Ureter (tissue), 1 donor: ENCODE data around the gene FUT1. TPM values are rescaled to one million over a fixed set of nuclear protein-coding genes. Genes with fewer than 3 reads are reported as not detected.
"Not testable (repeated sequence)": the region's sequence is repeated elsewhere in the genome, so short reads cannot be mapped to it uniquely, and the experiment has no call there.

ENCODE experiments used
- DNase-seq: peaks from one replicate; pipeline ENCODE4 v3.0.0-alpha.2; 2020; ENCODE audit warnings: low spot score
- total RNA-seq: library from RNA; stranded (reverse); gene quantifications from one replicate; pipeline ENCODE4 v1.2.4, GENCODE V29; 2023
- donor health status: DM: yes; HTN: yes; CAD: no.

FUT1 gene
- total RNA-seq, 1 donor from 2014 or later: 5.0 TPM

GRCh38 chr19:48718106-48718505 lies 34.3 kb downstream of the FUT1 start:
- not testable (repeated sequence) for DNase-seq

DNA sequence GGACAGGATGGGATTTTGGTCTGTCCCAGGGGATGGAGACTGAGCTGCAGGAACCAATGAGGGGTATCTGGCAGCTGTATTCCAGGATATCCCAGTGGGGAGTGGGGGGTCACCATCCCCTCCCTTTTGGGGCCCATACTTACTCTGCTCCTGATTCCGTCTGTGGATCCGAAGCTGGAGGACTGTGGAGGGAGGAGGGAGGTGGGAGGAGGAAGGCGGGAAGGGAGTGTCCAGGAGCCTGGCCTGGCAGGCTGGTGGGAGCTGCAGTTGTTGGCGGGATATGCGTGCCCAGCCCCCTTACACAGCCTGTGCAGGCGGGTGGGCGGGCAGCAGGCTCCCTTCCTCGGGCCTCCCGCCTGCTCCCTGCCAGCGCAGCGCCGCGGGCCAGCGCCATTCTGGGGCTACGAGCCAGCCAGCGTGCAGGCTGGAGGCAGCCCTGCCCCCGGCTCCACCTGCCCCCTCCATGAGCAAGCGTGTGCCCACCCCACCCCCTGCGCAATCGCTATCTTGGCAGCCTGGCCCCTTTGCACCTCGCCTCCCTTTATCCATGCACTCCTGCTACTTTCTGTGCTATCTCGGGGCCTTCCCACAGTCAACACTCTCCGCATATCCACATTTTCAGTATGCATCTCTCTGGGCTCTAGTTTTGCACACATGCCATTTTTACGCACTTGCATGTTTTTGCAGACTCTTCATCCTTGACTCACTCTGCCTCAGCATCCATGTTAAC lies 35.7 kb downstream of the FUT1 start:
- no peak for DNase-seq

DNA sequence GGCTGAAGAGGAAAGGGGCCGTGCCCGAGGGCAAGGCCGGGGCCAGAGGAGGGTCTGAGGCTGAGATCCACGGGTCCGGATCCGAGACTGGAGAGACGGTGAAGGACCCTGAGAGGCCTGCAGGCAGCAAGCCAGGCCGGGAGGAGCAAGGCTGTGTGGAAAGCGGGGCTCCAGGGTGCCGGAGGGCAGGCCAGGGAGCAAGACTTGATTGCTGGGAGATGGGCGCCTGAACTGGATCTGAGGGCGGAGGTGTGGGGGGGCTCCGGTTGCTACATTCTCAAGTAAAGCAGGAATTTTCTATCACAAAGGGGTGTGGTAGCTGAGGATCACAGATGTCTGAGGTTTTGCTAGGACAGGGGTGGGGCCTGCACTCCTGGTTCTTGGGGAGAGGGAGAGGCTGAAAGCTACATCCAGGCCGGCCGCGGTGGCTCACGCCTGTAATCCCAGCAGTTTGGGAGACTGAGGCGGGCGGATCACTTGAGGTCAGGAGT lies 36.7 kb downstream of the FUT1 start:
- no peak for DNase-seq

- no peak for DNase-seq
Observed at GRCh38 chr19:48714759-48715675, 37.4 kb downstream of the FUT1 start.

- DNase-seq: peak; percentile 99
Observed at GRCh38 chr19:48713864-48714755, 38.3 kb downstream of the FUT1 start.

DNA sequence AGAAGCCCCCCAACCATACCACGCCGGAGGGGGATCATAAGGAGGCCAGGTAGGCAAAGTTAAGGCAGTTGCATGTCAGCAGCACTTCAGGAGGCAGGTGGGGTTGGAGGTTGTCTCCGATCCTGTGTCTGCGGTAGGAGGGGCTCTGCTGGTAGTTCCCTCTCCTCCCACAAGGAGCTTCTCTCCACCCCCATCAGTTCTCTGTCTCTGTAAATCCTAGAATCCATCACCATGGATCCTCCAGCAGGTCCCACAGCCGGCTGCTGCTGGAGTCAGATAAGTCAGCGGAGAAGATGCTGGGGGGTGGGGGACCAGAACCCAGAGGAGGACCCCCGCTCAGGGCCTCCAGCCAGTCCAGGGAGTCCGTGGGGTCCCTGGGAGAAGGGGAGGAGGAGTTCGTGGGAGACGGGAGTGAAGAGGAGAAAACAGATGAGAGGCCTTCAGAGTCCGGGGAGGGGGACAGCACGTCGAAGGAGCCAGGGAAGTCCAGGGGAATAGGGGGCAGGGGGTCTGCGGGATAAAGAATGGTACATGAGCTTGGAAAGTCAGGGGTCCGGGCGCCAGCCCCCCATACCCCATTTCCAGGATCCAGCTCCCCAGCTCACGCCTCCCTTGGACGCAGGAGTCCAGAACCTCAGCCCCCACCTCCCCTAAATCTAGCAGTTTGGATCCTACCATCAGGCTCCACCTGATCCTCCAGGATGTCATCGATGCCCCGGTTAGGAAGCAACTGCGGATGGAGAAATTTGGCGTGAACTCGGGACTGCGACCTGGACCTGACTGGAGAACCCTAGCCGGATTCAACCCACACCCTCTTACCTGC lies 39.2 kb downstream of the FUT1 start:
- no peak for DNase-seq

GRCh38 chr19:48711106-48711662 lies 41.3 kb downstream of the FUT1 start:
- DNase-seq: no peak

DNA sequence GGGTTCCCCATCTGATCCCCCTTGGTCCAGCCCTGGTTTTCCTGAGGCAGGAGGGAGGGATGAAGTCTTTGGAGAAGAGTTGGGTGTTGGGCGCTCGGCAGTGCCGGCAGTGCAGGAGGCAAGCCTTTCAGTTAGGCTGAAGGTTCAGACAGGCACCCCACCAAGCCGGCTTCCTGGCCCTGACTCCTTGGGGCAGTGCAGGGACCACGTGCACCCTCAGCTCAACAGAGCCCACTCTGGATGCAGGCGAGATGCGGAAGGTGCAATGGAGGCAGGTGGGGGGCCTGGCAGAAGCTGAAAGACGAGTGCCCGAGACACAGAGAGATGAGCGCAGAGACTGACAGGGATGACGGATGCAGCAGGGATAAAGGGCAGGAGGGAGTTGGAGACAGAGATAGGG lies 44.0 kb downstream of the FUT1 start:
- DNase-seq: no peak

GRCh38 chr19:48705431-48705830 lies 47.0 kb downstream of the FUT1 start:
- no peak for DNase-seq

DNA sequence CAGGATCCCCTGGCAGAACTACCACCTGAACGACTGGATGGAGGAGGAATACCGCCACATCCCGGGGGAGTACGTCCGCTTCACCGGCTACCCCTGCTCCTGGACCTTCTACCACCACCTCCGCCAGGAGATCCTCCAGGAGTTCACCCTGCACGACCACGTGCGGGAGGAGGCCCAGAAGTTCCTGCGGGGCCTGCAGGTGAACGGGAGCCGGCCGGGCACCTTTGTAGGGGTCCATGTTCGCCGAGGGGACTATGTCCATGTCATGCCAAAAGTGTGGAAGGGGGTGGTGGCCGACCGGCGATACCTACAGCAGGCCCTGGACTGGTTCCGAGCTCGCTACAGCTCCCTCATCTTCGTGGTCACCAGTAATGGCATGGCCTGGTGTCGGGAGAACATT lies 49.1 kb downstream of the FUT1 start:
- no peak for DNase-seq

DNA sequence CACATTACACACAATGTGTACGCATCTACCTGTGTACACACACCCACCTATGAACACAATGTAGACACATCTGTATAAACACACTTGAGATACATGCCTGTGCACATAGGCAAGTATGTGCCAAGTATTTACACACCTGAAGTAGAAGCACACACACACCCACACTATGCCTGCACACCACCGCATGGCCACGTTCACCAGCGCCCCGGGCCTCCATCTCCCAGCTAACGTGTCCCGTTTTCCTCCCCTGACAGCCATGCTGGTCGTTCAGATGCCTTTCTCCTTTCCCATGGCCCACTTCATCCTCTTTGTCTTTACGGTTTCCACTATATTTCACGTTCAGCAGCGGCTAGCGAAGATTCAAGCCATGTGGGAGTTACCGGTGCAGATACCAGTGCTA lies 49.7 kb downstream of the FUT1 start:
- no peak for DNase-seq

- peak; percentile 84 for DNase-seq
Observed at GRCh38 chr19:48698046-48698445, 54.4 kb downstream of the FUT1 start.

Other genes starting within 250 kb of the FUT1 start
- gene LMTK3, start 240.8 kb downstream of the FUT1 start, total RNA-seq: 5.1 TPM
- 1.6 TPM for gene SULT2B1, start 200.5 kb downstream of the FUT1 start, total RNA-seq
- gene SPACA4, start 145.9 kb downstream of the FUT1 start, total RNA-seq: not detected
- 12.7 TPM for gene FAM83E, start 137.6 kb downstream of the FUT1 start, total RNA-seq
- gene RPL18, start 133.5 kb downstream of the FUT1 start, total RNA-seq: 1,575 TPM
- gene SPHK2, start 133.1 kb downstream of the FUT1 start, total RNA-seq: 27.6 TPM
- gene DBP, start 115.3 kb downstream of the FUT1 start, total RNA-seq: 12.7 TPM
- 9.6 TPM for gene CA11, start 106.5 kb downstream of the FUT1 start, total RNA-seq
- gene NTN5, start 79.6 kb downstream of the FUT1 start, total RNA-seq: 1.0 TPM
- 35.4 TPM for gene FUT2, start 56.7 kb downstream of the FUT1 start, total RNA-seq
- 2.2 TPM for gene MAMSTR, start 32.9 kb downstream of the FUT1 start, total RNA-seq
- 21.2 TPM for gene RASIP1, start 12.0 kb downstream of the FUT1 start, total RNA-seq
- gene IZUMO1, start 5.7 kb downstream of the FUT1 start, total RNA-seq: 0.91 TPM
- not detected for gene FGF21, start 2.9 kb upstream of the FUT1 start, total RNA-seq
- gene BCAT2, start 58.4 kb upstream of the FUT1 start, total RNA-seq: 170 TPM
- 24.4 TPM for gene HSD17B14, start 83.8 kb upstream of the FUT1 start, total RNA-seq
- gene PLEKHA4, start 116.0 kb upstream of the FUT1 start, total RNA-seq: 23.0 TPM
- gene PPP1R15A, start 119.8 kb upstream of the FUT1 start, total RNA-seq: 56.2 TPM
- gene TULP2, start 146.1 kb upstream of the FUT1 start, total RNA-seq: not detected
- 232 TPM for gene NUCB1, start 147.7 kb upstream of the FUT1 start, total RNA-seq
- gene DHDH, start 181.1 kb upstream of the FUT1 start, total RNA-seq: not detected
- gene BAX, start 202.2 kb upstream of the FUT1 start, total RNA-seq: 79.9 TPM
- gene FTL, start 212.7 kb upstream of the FUT1 start, total RNA-seq: 1,526 TPM
- 73.8 TPM for gene GYS1, start 240.7 kb upstream of the FUT1 start, total RNA-seq
- 66.7 TPM for gene RUVBL2, start 241.2 kb upstream of the FUT1 start, total RNA-seq